NCI-H128 (cell line): Measurements from ENCODE around the gene RNPEP.
"Not testable (repeated sequence)": the region's sequence is repeated elsewhere in the genome, so short reads cannot be mapped to it uniquely, and the experiment has no call there.

Experiments used
- DNase-seq: peaks from one replicate; lab custom pipeline; 2025; ENCODE audit not compliant: unreplicated experiment; lab: John Stamatoyannopoulos, UW

The RNPEP gene, protein sequence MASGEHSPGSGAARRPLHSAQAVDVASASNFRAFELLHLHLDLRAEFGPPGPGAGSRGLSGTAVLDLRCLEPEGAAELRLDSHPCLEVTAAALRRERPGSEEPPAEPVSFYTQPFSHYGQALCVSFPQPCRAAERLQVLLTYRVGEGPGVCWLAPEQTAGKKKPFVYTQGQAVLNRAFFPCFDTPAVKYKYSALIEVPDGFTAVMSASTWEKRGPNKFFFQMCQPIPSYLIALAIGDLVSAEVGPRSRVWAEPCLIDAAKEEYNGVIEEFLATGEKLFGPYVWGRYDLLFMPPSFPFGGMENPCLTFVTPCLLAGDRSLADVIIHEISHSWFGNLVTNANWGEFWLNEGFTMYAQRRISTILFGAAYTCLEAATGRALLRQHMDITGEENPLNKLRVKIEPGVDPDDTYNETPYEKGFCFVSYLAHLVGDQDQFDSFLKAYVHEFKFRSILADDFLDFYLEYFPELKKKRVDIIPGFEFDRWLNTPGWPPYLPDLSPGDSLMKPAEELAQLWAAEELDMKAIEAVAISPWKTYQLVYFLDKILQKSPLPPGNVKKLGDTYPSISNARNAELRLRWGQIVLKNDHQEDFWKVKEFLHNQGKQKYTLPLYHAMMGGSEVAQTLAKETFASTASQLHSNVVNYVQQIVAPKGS

DNA sequence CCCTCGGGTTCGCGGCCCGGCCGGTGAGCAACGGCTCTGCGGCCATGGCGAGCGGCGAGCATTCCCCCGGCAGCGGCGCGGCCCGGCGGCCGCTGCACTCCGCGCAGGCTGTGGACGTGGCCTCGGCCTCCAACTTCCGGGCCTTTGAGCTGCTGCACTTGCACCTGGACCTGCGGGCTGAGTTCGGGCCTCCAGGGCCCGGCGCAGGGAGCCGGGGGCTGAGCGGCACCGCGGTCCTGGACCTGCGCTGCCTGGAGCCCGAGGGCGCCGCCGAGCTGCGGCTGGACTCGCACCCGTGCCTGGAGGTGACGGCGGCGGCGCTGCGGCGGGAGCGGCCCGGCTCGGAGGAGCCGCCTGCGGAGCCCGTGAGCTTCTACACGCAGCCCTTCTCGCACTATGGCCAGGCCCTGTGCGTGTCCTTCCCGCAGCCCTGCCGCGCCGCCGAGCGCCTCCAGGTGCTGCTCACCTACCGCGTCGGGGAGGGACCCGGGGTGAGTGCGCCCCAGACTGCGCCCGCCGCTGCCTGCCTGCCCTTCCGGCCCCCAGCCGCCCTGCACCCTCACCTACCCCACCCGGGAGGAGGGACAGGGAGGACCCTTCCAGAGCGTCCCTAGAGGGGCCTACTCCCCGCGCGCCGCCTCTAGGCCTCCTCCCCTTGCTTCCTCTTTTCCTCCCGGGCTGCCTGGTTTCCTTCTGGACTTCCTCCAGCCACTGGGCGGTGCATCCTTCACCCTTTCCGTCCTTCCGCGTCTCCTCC, at the start of gene RNPEP:
Gene RNPEP, plus strand, starts transcription at position 26 of the 757 bp plus-strand sequence. Its CDS starts 19 bp downstream, at position 45.
- peak; percentile 59 for DNase-seq

DNA sequence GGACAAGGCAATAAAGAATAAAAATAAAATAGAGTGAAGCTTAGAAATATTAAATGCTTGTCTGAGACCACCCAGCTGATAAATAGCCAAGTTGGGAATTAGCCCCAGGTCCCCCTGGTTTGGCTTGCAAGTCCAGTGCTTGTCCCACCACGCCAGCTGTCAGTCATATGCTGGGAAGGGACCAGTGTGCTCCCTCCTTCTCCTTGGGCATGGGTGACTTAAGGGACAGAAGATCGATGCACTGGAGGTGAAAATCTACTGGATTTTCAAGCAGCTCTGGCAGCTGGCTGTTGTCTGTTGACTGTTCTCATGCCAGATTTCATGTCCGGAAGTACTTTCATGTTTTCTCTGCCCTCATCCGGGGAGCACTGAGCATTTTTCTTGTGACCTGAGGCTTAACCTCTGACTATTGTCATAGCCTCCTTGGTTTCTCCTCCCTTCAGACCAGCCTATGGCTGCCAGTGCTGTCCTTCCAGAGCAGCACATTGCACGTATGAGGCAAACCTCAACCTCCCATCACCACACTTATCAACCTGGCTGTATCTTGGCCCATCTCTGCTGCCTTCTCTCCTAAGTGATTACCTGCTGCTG, 48.5 kb upstream of the RNPEP start:
- no peak for DNase-seq

DNA sequence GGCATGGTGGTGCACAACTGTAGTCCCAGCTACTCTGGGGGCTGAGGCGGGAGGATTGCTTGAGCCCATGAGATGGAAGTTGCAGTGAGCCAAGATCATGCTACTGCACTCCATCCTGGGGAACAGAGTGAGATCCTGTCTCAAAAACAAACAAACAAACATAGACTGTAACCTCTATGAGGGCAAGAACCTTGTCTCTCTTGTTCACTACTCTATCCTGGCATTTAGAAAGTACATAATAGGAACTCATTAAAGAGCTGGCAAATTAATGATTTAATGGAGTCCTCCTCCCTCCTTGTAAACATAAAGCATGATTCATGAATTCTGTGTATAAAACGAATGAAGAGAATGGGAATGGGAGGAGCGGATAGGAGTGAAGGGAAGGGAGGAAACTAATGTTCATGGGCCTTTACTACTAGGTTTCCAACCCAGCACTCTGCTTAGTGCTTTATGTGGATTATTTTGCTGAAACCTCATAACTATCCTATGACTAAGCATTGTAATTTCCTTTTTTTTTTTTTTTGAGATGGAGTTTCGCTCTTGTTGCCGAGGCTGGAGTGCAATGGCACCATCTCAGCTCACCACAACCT, 44.7 kb upstream of the RNPEP start:
- DNase-seq = no peak

DNA sequence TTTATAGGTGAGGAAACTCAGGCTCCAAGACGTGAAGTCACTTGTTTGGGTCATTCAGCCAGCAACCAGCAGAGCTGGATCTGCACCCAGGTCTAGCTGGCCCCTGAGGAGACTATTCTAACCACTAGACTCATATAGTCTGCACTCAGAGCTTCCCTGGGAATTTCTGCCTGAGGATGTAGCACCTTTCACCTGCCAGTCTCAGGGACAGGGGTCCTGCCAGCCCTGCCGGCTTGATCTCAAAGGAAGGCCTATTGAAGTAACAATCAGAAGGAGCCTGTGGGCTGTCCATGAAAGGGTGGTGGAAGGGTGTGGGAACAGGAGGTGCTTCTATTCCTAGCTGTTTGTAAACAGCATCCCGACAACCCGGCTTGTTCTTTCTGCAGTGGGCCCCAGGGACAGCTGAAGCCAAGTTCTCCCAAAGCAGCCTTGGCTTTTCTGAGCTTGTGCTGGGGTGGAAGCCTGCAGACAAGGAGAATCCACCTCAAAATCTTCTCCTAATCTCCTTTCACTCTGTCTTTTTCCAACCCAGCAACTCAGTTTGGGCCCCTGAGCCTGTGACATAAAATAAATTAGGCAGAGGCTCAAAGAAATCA, 43.9 kb upstream of the RNPEP start:
- DNase-seq = no peak

DNA sequence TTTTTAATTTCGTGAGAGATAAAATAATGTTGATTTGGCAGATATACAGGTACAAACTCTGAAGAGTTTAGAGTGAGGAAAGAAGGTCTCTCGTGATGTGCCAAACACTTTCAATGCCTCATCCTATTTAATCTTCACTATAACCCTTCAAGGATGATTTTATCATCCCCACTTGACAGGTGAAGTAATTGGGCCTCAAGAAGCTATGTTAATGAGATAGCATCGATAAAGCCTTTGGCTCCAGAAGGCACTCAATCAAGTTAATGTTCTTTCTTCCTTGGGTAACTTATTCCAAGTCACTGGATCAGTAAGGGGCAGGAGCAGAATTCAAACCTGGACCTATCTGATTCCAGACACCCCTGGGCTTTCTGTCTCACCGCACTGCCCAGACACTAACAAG, 43.3 kb upstream of the RNPEP start:
- DNase-seq = no peak

DNA sequence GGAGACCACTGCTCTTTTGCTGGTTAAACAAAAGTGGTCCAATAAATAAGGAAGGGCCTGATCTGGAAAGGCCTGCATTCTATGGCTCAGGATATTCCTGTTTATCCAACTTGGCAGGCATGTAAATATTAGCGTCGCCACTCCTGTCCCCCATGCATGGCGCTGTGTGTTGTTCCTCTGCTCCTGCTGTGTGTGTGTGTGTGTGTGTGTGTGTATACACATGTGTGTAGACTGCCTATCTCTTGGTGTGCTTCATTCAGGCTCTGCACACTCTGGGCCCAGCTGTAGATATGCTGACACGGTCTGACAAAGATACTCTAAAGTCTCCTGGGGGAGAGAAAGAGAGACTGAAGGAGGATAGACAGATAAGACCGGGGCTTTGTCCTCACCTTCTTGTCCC, 42.9 kb upstream of the RNPEP start:
- DNase-seq = no peak

DNA sequence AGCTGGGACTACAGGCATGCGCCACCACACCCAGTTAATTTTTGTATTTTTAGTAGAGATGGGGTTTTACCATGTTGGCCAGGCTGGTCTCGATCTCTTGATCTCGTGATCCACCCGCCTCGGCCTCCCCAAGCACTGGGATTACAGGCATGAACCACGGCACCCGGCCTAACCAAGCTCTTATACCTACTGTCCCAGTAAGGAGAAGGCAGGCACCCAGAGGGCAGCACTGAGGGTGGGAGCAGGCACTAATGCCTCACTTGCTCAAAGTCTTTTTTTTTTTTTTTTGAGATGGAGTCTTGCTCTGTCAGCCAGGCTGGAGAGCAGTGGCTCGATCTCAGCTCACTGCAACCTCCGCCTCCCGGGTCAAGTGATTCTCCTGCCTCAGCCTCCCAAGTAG, 42.1 kb upstream of the RNPEP start:
- DNase-seq = not testable (repeated sequence)

DNA sequence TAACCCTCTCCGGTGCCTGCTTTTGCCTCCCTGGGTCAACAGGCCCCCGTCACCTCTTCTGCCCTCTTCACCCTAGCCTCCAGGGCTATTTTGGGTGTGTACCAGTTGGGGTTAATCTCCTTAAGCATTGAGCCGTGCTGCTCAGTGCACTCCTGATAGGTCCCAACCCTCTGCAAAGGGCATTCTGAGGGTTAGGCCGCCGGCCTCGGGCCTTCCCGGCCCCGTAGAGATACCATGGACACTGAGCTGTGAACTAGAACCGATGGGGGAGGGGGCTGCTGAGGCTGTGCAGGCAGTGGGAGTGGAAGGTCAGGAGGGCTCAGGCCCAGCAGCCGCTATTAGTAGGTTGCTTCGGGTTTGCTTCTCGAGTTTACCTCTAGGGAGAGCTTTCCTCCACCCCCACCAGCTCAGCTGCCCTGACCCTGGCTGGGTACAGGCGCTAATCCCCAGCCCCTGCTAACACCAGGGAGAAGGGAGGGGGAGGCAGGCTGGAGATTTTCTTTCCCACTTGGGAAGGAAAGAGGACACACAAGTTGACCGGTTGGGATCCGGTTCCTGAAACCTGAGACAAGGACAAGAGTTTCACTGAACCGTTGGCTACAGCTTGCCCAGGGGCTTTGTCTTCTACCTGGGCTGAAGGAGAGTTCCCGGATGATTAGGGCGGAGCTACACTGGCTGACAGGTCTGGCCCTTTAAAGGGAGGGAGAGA, 40.9 kb upstream of the RNPEP start:
- DNase-seq = no peak

DNA sequence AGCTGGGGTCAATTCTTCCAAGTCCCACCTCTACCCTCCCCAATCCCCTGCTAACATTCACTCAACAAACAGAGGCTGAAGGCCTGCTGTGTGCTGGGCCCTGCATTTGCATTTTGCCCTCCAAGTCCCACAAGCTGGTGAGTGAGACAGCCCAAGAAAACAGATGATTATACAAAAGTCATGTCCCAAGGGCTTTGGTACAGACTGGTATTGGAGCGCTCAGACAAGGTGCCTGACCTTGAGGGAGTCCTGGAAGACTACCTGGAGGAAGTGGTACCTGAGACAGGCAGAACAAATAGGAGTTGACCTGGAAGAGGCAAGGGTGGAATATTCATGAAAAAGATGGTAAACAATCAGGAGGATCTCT, 40.3 kb upstream of the RNPEP start:
- DNase-seq = no peak

DNA sequence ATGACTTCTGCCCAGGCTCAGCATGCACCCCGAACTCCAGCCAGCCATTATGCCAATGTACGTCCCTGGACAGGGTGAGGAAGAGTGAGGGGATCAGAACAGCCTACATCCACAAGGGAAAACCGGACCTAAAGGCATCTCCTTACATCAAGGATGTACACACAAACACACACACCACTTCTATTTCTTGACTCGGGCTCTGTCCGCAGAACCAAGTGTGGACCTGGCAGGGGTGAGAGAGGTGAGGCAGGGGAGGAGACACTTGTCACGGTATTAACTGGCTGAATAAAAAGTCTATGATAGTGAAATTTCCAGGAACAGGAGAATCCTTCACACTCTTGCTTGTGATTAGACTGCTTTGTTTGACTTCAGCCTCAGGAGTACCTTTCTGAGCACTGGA, 38.4 kb upstream of the RNPEP start:
- DNase-seq = no peak

DNA sequence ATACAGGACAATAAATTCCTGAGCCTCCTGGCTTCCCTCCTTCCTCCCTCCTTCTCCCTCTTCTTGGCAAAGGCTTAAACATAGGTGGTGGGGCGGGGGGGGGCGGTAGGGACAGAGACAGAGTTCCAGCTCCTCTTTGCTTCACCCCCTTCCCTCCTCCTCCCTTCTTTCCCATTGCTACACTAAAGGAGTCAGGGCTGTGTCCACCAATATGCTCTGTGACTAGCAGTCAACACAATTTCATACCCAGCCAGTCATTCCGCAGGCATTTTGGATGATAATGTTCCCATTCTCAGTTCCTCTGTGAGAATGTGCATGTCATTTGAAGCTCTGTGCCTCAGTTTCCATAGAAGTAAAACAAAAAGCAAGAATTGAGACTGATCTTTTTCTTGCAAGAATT, 37.8 kb upstream of the RNPEP start:
- DNase-seq = no peak

DNA sequence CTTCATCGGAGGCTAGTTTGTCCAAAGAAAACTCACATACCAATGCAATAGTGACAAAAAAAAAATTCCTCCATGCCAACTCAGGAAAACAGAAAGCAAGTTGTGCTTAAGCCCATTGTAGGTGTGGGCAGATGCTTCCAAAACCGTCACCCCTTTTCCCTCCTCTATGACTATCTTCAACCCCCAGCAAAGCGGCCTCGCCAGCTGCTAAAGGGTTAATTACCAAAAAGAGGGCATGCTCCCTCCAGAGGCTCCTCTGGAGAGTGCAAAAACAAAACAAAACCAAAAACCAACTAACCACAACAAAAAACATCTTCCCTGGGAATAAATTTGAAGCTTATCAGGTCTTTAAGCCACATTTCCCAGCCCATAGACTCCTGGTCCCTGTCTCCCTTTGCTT, 37.3 kb upstream of the RNPEP start:
- DNase-seq = no peak

DNA sequence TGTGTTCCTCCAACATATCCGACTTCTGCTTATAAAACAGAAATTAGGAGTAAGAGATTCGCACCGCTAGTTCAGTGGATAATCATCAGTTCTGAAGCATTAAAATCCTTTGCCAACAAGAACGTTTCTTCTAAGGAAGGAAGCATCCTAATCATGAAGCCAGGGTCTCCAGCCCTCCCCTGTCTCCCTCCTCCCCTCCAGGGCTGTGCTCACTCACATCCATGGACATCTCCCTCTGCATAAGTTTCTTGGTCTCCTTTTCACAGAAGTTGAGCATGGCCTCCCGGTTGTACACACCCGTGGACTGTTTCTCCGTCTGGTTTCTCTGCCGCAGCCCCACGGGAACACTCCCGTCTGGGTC, 36.6 kb upstream of the RNPEP start:
- no peak for DNase-seq

DNA sequence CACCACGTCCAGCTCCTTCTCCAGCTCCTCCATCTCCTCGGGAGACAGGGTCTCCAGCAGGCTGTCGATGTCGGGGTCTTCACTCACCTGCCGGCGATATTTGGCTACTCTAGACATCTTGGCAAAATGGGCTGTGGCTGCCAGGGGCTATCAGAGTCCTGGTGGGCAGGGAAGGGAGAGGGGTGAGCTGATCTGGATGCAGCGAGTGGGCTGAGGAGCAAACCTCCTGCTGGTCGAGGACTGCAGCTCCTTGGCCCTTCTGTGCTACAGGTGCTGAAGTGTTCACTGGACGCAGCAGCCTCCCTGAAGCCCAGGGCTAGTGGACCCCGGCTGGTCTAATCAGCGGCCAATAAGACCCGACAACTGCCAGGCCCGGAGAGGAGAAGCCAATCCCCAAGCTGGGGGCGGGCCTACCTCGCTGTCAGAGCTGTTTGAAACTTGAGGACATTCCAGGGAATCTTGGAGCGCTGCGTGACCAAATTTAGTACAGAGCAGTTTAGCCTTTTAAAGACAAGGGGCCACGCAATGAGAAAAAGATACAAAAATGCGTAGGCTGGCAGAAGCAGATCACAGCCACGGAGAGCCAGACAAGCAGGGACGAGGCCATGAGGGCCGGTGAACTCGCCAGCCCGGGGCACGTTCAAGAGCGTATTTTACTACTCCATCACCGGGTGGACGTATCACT, 36.1 kb upstream of the RNPEP start, which contains the start of gene LMOD1:
Gene LMOD1, minus strand, starts transcription at position 325 of the 685 bp plus-strand sequence. Its CDS starts 208 bp downstream, at position 117.
- peak; percentile 44 for DNase-seq

DNA sequence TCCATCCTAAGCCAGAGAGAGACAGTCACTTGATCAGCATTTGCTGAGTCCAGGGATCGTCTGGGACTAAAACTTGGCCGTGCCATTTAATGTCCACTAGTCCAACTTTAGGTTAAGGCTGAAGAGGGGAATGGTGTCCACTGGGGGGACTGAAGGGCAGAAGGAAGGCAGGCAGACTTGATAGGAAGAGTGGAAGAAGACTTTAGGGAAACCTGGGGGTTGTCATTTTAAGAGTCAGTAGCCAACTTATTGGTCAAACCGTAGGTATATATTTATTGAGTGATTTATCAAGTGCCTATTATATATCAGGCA, 34.8 kb upstream of the RNPEP start:
- no peak for DNase-seq

DNA sequence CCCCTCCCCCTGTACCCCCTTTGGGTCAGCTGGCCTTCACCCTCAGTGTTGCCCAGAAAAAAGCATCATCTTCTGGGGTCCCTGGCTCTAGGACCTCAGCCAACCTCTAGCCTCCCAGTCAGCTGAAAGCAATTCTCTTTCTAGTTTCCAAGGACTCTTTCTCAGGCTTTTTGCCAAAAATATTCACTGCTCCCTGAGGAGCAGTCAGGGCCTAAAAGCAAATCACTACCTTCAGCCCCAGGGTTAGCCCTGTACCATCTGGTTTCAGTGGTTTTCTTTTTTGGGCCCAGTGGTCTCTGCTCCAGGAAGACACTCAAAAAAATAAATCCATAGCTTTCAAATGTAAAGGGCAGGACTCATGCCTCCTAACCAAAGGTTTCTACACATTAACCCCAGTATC, 33.0 kb upstream of the RNPEP start:
- no peak for DNase-seq

DNA sequence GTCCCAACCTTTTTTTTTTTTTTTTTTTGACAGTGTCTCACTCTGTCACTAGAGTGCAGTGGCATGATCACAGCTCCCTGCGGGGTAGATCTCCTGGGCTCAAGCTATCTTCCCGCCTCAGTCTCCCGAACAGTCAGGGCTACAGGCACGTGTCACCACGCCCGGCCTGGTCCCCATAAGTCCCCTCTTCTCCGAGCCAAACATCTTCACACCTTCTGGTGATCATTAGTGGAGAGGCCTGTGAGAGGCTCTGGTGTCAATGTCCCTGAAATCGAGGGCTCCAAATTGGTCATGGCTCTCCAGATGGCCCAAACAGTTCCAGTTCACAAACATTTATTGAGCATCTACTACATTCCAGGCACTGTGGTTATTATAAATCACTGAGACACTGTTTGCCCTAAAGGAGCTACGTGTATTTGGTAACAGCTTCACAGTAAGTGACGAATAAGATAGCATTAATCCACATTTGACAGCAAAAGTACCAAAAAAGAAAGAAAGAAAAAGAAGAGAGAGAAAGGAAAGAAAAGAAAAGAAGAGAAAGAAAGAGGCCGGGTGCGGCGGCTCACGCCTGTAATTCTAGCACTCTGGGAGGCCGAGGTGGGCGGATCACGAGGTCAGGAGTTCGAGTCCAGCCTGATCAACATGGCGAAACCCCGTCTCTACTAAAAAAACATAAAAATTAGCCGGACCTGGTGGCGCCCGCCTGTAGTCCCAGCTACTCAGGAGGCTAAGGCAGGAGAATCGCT, 28.0 kb upstream of the RNPEP start:
- no peak for DNase-seq

DNA sequence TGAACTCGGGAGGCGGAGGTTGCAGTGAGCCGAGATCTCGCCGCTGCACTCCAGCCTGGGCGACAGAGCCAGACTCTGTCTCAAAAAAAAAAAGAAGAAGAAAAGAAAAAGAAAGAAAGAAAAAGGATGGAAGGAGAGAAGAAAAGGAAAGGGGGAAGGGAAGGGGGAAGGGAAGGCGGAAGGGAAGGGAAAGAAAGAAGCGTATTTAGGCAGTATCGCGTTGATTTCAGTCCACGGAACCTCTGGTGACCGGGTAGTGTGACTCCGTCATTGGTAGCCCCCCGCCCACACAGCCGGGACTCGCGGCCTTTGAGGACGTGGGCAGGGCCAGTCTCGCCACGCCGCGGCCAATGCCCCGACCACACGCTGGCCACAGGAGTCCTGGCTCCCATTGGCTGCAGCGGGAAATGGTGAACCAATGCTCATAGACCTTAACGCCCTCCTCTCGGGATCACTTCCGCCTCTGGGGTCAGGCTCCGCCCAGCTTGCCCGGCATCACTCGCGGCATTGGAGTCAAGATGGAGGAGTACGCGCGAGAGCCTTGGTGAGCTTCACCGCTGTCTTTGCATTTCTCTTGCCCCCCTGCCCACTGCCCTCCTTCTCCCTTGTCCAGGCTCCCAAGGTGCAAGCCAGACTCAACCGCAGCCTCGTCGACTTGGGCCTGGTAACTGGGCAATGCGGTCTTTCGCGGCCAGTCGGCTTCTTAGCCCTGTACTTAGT, 27.3 kb upstream of the RNPEP start, which contains the start of gene TIMM17A:
Gene TIMM17A, plus strand, starts transcription at position 495 of the 720 bp plus-strand sequence. Its CDS starts 24 bp downstream, at position 519.
- peak; percentile 92 for DNase-seq
